Measurements from ENCODE around the gene PYCARD.

Gene PYCARD

GRCh38 chr16:31215287-31216162 is 13.0 kb upstream of the PYCARD start:
- DNase-seq (ENCODE audit: low spot score) = peak; percentile 78
- TF ChIP-seq CTCF (IDR thresholded peaks at IDR 0.05; ENCODE audit: extremely low read depth, insufficient read depth, missing control alignments) = no peak
- in situ Hi-C loops (cut with MboI; ENCODE audit: low pct_unique_long_range_greater_than_20kb, low sequenced_read_pairs, unreplicated experiment) = no loop called here

DNA sequence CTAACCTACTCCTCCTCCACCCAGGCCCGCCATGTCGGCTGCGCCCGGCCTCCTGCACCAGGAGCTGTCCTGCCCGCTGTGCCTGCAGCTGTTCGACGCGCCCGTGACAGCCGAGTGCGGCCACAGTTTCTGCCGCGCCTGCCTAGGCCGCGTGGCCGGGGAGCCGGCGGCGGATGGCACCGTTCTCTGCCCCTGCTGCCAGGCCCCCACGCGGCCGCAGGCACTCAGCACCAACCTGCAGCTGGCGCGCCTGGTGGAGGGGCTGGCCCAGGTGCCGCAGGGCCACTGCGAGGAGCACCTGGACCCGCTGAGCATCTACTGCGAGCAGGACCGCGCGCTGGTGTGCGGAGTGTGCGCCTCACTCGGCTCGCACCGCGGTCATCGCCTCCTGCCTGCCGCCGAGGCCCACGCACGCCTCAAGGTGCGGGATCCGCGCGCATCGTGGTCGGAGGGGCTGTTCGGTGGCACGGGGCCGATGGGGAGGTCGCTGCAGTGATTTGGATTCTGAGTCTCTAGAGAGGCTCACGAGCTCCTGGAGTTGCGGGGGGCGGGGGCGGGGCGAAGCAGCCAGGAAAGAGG is 12.2 kb upstream of the PYCARD start:
- in situ Hi-C loops (cut with MboI; ENCODE audit: low pct_unique_long_range_greater_than_20kb, low sequenced_read_pairs, unreplicated experiment) = no loop called here
- DNase-seq (ENCODE audit: low spot score) = no peak
- TF ChIP-seq CTCF (IDR thresholded peaks at IDR 0.05; ENCODE audit: extremely low read depth, insufficient read depth, missing control alignments) = no peak

DNA sequence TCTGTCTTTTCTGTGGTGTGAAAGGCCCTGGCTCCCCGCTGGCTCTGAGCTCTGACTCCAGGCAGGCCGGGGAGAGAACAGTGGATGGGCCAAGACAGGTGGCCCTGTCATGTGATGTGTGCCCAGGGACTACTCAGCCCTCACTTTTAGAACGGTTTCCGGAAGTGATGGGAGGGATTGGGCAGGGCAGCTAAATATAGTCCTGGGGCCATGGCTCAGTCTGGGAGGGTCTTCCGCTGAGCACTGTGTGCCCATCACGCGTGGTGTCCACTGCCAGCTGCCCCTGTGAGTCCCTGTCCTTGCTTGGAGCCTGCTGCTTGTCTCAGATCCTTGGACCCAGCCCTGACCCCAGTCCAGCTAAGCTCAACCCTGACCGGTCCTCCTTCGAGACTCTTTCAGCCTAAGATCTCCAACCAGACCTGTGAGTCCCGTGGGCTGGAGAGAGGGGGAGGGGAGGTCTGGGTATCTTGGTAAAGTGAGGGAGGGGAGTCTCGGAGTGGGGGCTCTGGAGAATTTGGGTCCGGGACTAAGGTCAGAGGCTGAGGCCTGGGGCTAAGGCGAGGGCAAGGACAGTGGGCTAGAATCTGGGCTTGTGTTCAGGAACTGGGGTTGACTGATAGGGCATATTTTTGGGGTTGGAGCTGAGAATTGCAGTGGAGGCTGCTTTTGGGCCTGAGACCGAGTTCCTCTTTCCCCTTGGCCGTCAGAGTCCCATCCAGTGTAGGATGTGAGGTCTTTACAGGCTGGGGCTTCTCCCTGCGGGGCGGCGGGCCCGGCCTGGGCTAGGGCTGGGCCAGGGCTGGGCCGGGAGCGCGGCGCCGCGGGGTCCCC is 11.5 kb upstream of the PYCARD start, which contains the start of gene TRIM72:
TSS of gene TRIM72 (plus strand) at position 243 of the 831 bp plus-strand sequence. CDS start 620 bp downstream, outside the sequence.
- DNase-seq (ENCODE audit: low spot score) = no peak
- in situ Hi-C loops (cut with MboI; ENCODE audit: low pct_unique_long_range_greater_than_20kb, low sequenced_read_pairs, unreplicated experiment) = no loop called here
- no peak for TF ChIP-seq CTCF (IDR thresholded peaks at IDR 0.05; ENCODE audit: extremely low read depth, insufficient read depth, missing control alignments)

GRCh38 chr16:31213342-31213741 is 10.8 kb upstream of the PYCARD start:
- in situ Hi-C loops (cut with MboI; ENCODE audit: low pct_unique_long_range_greater_than_20kb, low sequenced_read_pairs, unreplicated experiment) = no loop called here
- no peak for DNase-seq (ENCODE audit: low spot score)
- TF ChIP-seq CTCF (IDR thresholded peaks at IDR 0.05; ENCODE audit: extremely low read depth, insufficient read depth, missing control alignments) = no peak

- TF ChIP-seq CTCF (IDR thresholded peaks at IDR 0.05; ENCODE audit: extremely low read depth, insufficient read depth, missing control alignments) = no peak
- DNase-seq (ENCODE audit: low spot score) = no peak
- in situ Hi-C loops (cut with MboI; ENCODE audit: low pct_unique_long_range_greater_than_20kb, low sequenced_read_pairs, unreplicated experiment) = loop anchor here (10.0 kb wide), 1 partner anchor 238 kb away; the partner anchor contains the start of gene ZNF843
These were observed 4.2 kb upstream of the PYCARD start for GRCh38 chr16:31206776-31207175.

Data from GM13977 (cell line).